ENCODE measurements around the gene HOXD11.

The HOXD11 gene

DNA sequence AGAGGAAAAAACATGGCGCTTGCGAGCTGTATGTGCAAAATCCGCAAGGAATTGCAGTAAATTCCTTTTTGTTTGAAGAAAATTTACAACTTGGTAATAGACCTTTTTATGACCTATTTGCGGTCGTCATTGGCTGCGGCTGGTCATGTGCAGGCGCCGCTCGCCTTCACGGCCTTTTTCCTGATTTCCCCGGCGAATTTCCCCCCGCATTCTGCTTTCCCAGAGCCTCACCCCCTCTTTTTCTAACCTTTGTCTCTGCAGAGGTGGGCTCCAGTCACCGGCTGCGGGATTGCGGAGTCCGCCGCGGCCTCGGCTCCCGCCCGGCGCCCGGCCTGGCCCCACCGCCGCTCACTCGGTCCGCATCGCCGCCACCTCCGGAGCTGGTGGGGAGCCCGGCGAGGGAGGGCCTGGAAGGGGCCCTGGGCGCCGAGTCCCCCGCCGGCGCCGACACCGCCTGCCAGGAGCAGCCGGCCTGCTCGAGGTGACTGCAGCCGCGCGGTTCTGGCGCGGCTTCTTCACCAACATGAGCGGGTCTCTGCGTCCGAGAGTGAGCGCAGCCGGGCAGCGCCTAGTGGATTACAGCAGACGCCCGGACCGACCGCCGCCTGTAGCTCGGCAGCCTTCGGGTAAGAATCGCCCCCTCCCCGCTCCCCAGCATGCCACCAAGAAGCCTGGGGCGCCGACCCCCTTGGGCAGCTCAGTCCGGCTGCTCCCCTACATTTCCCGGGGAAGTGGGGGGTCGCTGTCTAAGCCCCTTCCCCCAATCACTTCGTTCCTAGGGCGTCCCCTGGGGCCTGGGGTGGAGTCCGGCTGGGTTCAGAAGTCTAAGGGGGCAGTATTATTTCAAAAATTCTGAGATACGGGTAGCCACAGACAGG is 29.5 kb downstream of the HOXD11 start:
- DNase-seq: no peak

DNA sequence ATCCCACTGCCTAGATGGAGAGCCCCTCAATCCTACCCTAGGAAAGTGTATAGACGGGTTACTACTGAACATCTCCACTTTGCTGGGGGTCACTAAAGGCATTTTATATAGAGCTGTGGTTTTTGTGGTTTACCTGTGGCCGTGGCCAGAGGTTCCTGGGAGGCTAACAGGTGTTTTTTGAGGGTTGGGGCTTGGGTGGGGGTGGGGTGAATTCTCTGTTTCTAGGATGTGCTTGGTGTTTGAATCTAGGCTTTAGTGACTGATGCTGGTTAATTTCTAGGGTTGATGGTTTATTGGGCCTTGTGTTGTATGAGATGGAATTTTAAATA is 30.1 kb downstream of the HOXD11 start:
- DNase-seq: no peak

DNA sequence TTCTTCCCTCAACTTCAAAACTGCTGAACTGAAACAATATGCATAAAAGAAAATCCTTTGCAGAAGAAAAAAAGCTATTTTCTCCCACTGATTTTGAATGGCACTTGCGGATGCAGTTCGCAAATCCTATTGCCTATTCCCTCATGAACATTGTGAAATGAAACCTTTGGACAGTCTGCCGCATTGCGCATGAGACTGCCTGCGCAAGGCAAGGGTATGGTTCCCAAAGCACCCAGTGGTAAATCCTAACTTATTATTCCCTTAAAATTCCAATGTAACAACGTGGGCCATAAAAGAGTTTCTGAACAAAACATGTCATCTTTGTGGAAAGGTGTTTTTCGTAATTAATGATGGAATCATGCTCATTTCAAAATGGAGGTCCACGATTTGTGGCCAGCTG is 30.8 kb downstream of the HOXD11 start:
- no peak for DNase-seq

DNA sequence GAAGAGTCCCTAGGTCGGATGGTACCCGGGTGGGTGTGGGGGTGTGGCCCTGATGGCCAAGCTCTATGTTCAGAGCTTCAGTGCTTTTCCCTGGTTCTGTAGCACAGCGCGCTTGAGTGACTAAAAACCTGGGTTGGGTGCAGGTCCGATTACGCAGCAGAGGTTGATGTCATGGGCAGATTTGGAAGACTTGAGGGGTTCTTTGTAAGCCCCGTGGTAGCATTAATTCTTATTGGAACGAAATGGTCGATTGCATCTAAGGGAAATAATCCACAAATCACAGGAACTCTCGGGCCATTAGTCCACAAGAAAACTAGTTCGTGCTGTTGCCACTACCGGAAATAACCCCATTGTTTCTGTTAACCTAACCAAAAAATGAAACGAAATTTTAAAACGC is 31.4 kb downstream of the HOXD11 start:
- no peak for DNase-seq

DNA sequence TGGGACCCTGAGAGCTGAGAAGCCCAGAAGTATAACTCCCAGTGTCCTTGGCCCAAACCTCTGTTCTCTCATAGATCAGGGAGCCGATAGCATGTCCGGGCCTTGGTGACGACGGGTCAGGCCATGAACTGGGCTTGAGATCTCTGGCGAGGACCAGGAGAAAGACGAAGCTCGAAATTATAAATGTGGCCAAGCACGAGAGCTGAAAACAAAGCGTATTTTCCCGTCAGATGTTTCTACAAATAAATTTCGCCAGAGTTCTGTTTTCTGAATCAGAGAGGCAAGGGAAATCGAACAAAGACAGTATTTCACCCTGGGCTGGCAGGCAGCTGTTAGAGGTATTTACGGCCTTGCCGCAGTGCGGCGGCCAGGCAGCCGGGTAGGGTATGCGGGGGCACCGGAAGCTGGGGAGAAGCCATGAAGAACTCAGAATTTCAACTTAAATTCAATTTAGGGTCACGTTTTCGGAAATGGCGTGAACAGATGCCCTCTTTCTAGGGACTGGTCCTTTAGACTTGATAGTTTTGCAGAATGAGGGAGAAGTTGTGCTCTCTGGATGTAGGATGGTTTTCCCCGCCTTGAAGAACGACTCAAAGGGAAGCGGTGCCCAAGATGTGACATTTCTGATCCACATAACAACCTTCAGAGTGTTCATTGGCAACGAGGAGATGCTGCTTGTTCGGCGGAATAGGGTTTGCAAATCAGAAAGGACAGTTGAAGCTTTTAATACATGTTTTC is 32.0 kb downstream of the HOXD11 start:
- DNase-seq: no peak

DNA sequence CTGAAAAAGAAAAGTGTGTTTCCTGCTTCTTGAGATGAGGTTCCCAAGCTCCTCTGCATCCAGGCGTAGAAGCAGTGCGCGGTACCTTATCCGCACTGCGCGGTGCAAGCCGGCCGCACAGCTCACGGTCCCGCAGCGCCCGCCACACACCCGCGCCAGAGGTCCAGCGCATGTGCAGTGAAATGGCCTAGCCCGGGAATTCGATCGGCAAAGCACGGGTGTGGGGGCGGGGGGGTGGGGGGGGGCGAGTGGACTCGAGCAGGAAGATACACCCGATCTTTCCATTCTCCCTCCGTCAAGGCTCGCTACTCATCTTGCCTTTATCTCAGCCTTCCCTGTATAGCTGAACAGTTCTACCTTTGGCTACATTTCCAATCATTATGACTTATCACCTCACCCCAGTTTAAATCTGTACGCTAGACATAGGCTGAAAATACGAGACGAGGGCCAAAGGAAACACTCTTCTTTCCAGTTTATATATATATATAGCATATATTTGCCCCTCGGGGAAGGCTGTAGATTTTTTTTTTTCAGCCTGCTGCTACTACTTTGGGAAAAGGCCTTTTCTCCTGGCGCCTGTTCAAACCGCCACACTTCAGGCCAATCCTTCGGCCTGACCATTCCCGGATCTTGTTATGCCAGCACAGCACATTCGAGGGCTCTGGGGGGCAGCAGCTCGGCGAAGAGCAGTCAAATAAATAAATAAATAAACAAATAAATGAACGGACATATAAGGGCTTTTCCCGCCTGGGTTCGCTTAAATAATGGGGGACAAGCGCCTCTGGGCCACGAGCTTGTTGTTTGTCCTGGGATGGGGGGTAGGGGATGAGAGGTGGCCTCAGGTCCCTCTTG is 32.8 kb downstream of the HOXD11 start:
- DNase-seq: no peak

DNA sequence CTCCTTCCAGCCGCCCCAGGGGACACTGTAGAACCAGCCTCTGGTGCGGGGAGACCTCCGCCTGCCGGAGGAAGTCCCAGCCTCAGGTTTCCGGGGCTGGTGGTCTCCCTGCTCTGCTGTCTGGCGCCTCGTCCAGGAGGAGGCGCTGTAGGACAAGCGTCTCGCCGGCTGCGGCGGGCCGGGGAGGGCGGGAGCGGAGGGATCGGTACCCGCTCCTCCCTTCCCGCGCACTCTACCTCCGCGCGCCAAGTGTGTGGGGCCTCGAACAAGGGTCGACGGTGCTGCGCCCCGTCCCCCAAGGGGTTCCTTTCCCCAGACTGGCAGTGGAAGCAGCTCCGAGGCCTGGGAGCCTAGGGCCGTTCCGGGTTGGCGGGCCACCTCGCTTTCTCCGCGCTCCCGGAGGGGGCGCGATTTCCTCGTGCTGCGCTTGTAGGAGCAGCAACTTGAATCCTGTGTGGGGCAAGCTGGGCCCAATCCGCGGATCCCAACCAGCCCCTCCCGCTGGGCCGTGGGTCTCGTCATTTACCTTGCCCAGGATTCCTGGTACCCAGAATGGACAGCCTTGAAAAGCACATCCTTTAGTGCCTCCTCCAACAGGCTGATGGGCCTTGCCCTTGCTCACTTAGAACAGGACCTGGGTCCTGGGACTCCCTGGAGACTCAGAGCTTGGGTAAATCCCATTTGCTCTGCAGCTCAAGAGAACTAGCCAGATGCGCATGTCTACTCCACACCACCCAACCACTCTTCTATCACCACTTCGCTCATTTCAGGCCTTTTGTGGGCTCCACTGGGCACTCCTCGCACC is 33.6 kb downstream of the HOXD11 start:
- peak; percentile 67 for DNase-seq

DNA sequence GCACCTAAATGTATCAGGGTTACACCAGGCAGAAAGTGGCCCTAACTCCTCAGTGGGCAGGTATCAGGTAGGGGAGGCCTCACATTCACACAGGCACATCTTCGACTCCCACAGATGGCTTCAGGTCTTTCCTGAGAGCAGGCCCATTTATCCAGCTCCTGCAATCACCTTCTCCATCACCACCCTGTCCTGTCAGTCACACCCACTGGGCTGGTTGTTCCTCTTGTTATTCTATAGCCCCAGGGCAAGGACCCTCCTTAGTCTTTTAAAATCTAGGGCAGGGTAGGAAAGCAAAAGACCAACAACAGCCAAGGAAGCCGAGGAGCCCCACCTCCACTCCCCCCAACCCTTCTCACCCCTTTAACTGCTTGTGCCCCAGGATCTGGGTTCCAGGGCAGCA is 35.2 kb downstream of the HOXD11 start:
- DNase-seq: no peak

DNA sequence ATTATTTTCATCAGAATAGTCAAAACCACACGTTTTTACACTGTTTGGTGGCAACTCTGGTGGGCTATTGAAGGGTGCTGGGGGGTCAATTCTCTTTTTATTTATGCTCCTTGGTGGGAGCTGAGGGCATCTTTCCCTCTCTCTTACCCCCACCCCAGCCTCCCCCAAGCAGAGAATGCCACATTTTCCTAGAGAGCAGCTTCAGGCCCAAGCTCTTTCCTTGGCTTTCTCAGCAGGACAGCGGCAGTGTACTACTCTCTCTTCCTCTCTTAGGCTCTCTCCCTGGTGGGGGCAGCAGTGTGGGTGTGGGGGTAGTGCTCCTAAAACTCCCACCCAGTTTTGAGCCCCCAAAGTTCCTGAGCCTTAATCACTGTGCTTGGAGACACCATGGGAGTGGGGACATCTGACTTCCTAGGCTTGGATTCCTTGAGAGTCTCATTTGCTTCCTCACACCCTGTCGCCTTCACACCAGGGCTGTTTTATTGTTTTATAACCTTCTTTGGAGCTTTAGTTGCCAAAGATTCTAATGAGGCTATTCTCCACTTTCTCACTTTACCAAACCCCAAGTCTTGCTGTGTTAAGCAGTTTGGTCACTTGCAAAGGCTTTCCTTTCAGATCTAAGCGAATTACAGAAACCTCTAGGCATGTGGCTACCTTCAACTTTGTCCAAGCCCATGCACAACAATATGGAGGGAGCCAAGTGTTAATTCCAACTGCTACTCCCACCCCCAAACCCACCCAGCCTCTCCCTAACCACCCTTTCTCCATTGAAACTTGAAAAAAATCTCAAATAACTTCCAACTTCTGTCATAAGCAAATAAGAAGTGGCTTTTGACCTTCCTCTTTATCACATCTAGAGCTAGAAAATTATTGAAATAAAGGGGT is 38.2 kb downstream of the HOXD11 start:
- no peak for DNase-seq

DNA sequence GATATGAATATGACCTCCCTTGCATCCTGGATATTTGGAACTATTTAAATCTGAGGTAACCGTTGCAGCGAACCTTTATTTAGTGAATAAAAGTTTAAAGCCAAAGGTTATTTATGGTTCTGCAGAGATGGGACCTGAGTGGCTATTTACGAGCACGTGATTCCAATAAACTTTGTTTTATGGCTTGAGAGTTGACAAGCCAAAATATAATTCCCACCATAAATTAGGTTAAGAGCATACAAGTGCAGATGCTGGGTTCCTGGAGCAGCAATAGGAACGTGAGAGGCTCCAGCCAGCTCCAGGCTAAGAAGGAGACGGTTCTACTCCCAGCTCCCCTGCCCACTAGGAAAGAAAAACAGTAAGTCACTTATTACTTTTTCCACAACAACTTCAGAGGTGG is 39.0 kb downstream of the HOXD11 start:
- DNase-seq: no peak

DNA sequence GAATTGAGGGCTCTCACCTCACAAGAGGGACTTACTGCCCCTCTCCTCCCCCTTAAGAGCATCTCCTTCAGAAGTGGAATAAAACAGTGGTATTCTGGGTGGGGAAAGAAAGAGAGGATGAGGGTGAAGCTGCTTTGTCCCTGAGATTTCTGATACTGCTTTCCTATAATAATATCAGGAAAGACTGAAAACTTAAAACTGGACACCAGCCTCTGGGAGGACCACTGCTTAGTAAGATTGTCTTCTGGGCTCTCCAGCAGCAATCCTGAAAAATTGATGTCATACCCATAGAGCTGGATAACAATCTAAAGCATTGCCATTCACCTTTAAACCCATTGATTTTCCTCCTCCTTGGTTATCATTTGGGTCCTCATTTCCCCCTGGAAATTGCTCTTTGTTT is 39.6 kb downstream of the HOXD11 start:
- DNase-seq: no peak

DNA sequence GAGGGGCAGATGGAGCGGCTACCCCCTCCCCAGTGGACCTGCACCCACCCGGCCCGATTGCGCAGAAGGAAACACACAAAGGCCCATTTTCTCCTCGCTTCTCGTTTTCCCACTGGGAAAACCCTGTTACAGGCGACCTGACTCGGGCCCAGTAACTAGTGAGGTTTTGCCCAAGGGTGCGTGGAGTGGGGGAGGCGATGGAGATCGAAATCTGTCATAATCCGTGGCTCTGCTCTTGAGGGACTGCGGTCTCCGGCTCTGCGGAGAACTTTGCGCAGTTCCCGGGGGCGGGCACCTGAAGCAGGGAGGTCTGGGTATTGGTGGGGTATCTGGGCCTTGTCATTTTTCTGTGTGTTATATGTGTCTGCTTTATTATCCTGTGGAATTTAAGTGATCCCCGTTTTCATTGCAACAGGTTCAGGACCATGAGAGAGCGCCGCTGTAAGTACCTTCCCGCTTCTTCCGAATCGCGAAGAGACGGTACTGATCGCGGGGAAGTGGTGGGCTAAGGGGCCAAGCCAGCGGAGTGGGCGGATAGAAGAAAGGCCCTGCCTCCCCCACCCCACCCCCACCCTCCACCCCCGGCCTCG is 40.2 kb downstream of the HOXD11 start:
- no peak for DNase-seq

DNA sequence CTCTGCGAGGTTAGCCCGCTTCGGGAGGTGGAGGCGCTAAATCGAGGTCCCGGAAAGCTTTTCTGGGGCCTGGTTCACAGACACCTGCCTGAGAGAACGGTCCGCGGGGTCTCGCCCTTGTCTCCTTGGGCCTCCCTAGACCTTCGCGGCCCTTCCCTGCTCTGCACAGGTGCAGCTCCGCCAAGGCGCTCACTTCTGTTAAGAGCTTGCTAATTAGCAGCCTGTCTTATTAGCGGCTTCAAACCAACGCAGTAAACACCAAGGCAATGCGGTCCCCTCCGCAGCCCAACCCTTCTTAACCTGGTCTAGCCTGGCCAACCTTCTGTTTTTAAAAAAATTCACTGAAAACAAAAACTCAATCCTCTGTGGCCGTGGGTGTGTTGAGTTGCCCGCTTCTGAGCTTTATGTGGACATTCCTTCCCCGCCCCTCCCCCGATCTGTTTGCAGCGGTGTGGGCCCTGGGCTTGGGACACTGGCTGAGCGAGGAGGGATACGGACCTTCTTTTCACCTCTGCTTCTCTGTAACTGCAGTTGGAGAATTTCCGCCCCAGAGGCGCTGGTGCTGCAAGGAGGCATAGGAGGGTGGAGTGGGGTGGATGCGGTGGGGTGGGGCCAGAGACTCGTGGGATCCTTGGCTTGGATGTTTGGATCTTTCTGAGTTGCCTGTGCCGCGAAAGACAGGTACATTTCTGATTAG is 40.9 kb downstream of the HOXD11 start:
- no peak for DNase-seq

DNA sequence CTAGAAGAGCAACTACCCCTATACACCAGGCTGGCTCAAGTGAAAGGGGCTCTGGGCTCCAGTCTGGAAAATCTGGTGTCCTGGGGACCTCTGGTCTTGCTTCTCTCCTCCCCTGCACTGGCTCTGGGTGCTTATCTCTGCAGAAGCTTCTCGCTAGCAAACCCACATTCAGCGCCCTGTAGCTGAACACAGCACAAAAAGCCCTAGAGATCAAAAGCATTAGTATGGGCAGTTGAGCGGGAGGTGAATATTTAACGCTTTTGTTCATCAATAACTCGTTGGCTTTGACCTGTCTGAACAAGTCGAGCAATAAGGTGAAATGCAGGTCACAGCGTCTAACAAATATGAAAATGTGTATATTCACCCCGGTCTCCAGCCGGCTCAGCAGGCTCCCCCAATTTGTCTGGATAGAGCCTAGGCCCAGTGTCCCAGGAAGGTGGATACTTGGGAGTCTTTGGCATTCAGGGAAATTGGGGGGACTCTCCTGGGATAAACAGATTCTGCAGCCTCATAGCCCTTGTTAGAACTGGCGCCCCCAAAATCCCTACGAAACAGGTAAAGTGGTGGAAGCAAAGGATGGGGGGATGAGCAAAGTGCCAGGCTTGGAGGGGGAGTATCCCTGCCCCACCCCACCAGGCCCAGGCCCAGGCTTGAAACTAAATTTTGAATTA is 41.8 kb downstream of the HOXD11 start:
- DNase-seq: no peak

DNA sequence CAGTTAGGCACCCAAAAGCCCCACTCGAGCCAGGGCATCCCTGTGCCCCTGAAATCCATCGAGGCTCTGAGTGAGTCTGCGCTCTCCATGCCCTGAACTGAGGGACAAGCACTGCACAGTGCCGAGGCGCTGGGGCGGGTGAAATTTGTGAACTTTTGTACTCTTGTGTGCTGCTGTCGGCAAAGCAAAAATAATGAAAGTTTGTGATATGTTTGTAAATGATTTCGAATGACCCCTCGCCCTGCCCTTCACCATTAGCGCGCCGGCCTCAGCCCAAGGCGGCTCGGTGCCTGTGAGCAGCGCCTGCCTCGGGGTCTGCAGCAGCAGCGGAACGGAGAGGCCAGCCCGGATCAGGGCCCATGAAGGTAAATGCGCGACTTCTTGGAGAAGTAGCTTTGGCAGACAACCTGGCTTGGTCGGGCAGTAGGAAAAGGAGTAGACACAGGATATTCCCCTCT is 42.4 kb downstream of the HOXD11 start:
- no peak for DNase-seq

DNA sequence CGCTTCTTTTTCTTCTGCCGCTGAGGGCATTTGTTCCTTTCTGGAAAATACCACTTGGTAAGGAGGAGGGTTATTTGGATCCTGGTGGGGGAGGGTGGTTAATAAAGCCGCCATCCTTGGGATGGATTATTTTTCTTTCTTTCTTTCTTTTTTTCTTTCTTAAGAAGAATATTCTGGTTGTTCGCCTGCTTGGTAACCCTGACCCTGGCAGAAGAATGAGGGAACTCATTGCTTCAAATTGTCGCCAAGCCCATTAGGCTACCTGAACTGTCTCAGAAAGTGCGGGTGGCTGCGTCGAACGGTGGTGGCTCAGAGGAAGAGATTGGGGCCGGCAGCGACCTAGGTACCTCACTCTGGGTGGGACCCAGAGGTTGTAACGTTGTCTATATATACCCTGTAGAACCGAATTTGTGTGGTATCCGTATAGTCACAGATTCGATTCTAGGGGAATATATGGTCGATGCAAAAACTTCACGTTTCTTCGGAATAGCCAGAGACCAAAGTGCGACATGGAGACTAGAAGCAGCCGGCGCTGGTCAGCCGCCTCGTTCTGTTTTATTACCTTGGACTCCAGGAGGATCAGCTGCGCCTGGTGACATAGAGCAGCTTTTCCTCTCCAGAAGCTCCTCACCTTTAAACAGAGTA is 43.0 kb downstream of the HOXD11 start:
- no peak for DNase-seq

DNA sequence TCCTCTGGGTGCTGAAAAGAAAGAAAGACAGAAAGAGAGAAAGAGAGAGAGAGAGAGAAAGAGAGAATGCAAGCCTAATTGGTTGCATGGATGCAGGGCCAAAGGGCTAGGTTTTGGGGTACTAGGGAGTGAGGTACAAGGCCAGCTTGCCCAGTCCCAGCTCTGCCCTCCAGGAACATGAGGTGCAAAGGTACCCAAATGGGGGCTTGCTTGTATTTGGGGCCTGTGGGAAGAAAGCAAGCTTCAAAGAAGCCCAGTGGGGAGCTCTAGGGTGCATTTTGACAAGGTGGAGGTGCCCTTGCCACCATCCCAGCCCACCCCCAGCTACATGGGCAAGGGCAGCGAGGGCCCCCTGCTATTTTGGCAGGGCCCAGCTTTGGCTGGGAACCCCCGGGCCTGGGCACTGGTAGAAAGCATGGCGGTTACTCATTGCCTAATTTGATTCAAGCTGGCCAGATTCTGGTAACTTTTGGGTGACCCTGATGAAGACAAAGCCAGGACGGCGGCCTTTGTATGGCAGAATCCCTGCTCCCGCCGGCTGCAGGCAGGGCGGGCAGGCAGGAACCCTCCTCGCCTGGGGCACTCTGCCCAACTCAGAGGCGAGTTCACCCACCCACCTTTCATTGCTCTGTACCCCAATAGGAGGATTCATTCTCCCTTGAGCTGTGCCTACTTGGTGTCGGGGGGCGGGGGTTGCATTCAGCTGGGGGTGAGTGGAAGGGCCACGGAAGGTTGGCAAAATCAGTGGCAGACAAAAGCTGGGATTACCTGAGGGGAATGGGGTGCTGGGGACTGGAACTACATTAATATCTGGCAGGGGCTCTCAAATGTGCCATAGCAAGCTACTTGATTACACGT is 43.7 kb downstream of the HOXD11 start:
- no peak for DNase-seq

All from KG1 (cell line).